Astrocyte (in vitro differentiated cells and primary cell): ENCODE data around the gene OR4S1. TPM values are rescaled to one million over a fixed set of nuclear protein-coding genes. Genes with fewer than 3 reads are reported as not detected.

Experiments
- DNase-seq: peaks from one replicate; pipeline ENCODE4 v3.0.0-alpha.2; 2010; ENCODE audit warnings: low read depth
- FAIRE-seq: peaks from 2 replicates; lab custom pipeline; 2011; peaks lifted over from hg19 to GRCh38; lab: Jason Lieb, UNC
- H2AFZ ChIP-seq: 2 replicates; pipeline ENCODE4 v1.6.0; 2012; ENCODE audit warnings: low read depth, low read length, inconsistent platforms
- H3K27ac ChIP-seq: 2 replicates; pipeline ENCODE4 v1.5.1; 2011; ENCODE audit warnings: low read depth, low read length, inconsistent platforms
- H3K27me3 ChIP-seq: 2 replicates; pipeline ENCODE4 v1.6.0; 2011; ENCODE audit warnings: low read length, inconsistent platforms; ENCODE audit not compliant: insufficient read depth
- H3K36me3 ChIP-seq: 2 replicates; pipeline ENCODE4 v1.5.1; 2011; ENCODE audit warnings: low read length, inconsistent platforms; ENCODE audit not compliant: insufficient read depth
- H3K4me1 ChIP-seq: 2 replicates; pipeline ENCODE4 v1.5.1; 2011; ENCODE audit warnings: low read length, inconsistent platforms; ENCODE audit not compliant: insufficient read depth
- H3K4me2 ChIP-seq: 2 replicates; pipeline ENCODE4 v1.6.0; 2012; ENCODE audit warnings: low read length, inconsistent platforms
- H3K4me3 ChIP-seq: 2 replicates; pipeline ENCODE4 v1.5.1; 2011; ENCODE audit warnings: low read depth, mild to moderate bottlenecking, low read length, inconsistent platforms; ENCODE audit not compliant: insufficient read depth
- H3K79me2 ChIP-seq: 2 replicates; pipeline ENCODE4 v1.6.0; 2012; ENCODE audit warnings: mild to moderate bottlenecking, low read length, inconsistent platforms; ENCODE audit not compliant: insufficient read depth
- H3K9ac ChIP-seq: 2 replicates; pipeline ENCODE4 v1.6.0; 2012; ENCODE audit warnings: mild to moderate bottlenecking, low read length, inconsistent platforms
- H3K9me3 ChIP-seq: 2 replicates; pipeline ENCODE4 v1.5.1; 2012; ENCODE audit warnings: low read depth, mild to moderate bottlenecking, low read length, inconsistent platforms; ENCODE audit not compliant: insufficient read depth
- H4K20me1 ChIP-seq: 2 replicates; pipeline ENCODE4 v1.6.0; 2012; ENCODE audit warnings: low read length, inconsistent platforms; ENCODE audit not compliant: insufficient read depth
- H3K27ac Mint-ChIP-seq: one replicate; pipeline ENCODE4 v1.8.0; 2021; ENCODE audit warnings: mild to moderate bottlenecking, mixed read lengths; ENCODE audit not compliant: unreplicated experiment
- H3K27me3 Mint-ChIP-seq: one replicate; pipeline ENCODE4 v1.8.0; 2021; ENCODE audit warnings: low read depth, mixed read lengths; ENCODE audit not compliant: unreplicated experiment
- H3K36me3 Mint-ChIP-seq: one replicate; pipeline ENCODE4 v1.8.0; 2021; ENCODE audit warnings: low read depth, mixed read lengths; ENCODE audit not compliant: unreplicated experiment
- H3K4me1 Mint-ChIP-seq: one replicate; pipeline ENCODE4 v1.8.0; 2021; ENCODE audit warnings: low read depth, mixed read lengths; ENCODE audit not compliant: unreplicated experiment
- H3K4me3 Mint-ChIP-seq: one replicate; pipeline ENCODE4 v1.8.0; 2021; ENCODE audit warnings: mild to moderate bottlenecking, moderate library complexity, mixed read lengths; ENCODE audit not compliant: unreplicated experiment
- H3K9me3 Mint-ChIP-seq: one replicate; pipeline ENCODE4 v1.8.0; 2021; ENCODE audit warnings: mild to moderate bottlenecking, mixed read lengths; ENCODE audit not compliant: unreplicated experiment
- EZH2 ChIP-seq: IDR thresholded peaks from 2 replicates; pipeline ENCODE4 v1.6.1; 2012; ENCODE audit warnings: mild to moderate bottlenecking, low read length, inconsistent platforms; ENCODE audit not compliant: insufficient read depth
- total RNA-seq: library from RNA; stranded (reverse); gene quantifications from 2 replicates; pipeline ENCODE4 v1.2.1, GENCODE V29; 2021
- TF ChIP-seq, protein P1 (sequence below): IDR thresholded peaks from 2 replicates; pipeline ENCODE4 v1.5.1; 2011; ENCODE audit warnings: low read depth, mild to moderate bottlenecking, inconsistent platforms, low read length, moderate library complexity; ENCODE audit not compliant: insufficient read depth

The OR4S1 gene
- total RNA-seq, 1 donor from 2014 or later, result not detected

GRCh38 chr11:48354013-48354412, 48.0 kb downstream of the OR4S1 start:
- no peaks in the 10 kb centered on the region for H3K36me3 Mint-ChIP-seq
- no peaks in the 10 kb centered on the region for H3K4me1 ChIP-seq
- H2AFZ ChIP-seq, result no peak overlapping the region
- H3K9me3 Mint-ChIP-seq, result peaks cover 9% of the 10 kb centered on the region
- no peaks in the 10 kb centered on the region for H3K79me2 ChIP-seq
- peaks cover 3% of the 10 kb centered on the region for H3K9me3 ChIP-seq
- no peaks in the 10 kb centered on the region for H4K20me1 ChIP-seq
- no peak overlapping the region for H3K4me3 Mint-ChIP-seq
- no peaks in the 10 kb centered on the region for H3K27me3 Mint-ChIP-seq
- H3K27me3 ChIP-seq, result no peaks in the 10 kb centered on the region
- DNase-seq, result no peak
- no peak overlapping the region for H3K27ac ChIP-seq
- H3K36me3 ChIP-seq, result no peaks in the 10 kb centered on the region
- FAIRE-seq, result no peak
- H3K4me1 Mint-ChIP-seq, result no peaks in the 10 kb centered on the region
- no peak overlapping the region for H3K27ac Mint-ChIP-seq
- no peak overlapping the region for H3K4me2 ChIP-seq
- H3K4me3 ChIP-seq, result no peak overlapping the region
- TF ChIP-seq EZH2, result no peak
- TF ChIP-seq, protein P1, sequence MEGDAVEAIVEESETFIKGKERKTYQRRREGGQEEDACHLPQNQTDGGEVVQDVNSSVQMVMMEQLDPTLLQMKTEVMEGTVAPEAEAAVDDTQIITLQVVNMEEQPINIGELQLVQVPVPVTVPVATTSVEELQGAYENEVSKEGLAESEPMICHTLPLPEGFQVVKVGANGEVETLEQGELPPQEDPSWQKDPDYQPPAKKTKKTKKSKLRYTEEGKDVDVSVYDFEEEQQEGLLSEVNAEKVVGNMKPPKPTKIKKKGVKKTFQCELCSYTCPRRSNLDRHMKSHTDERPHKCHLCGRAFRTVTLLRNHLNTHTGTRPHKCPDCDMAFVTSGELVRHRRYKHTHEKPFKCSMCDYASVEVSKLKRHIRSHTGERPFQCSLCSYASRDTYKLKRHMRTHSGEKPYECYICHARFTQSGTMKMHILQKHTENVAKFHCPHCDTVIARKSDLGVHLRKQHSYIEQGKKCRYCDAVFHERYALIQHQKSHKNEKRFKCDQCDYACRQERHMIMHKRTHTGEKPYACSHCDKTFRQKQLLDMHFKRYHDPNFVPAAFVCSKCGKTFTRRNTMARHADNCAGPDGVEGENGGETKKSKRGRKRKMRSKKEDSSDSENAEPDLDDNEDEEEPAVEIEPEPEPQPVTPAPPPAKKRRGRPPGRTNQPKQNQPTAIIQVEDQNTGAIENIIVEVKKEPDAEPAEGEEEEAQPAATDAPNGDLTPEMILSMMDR, result no peak
- no peak overlapping the region for H3K9ac ChIP-seq

DNA sequence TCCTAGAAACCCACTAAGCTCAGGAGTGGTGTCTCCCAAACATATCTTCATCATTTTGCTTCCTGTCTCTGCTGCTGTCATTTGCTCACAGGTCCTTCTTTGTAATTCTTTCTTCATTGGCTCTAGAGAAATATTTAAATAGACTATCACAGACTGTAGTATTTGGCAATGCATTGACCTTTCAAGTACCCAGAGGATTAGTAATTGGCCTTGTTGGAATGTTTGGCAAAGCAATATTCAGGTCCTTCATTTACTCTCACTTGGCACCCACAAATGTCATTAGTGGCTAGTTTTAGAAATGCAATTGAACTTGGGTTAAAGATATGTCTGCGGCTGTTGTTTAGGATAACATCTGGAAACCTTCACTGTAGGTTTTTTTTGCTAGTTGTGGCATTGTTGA, 48.7 kb downstream of the OR4S1 start:
- H3K9ac ChIP-seq, result no peak overlapping the region
- H3K36me3 ChIP-seq, result no peaks in the 10 kb centered on the region
- no peak overlapping the region for H3K4me3 ChIP-seq
- Mint-ChIP-seq H3K4me1 (no peaks in the 10 kb centered on the region), H3K9me3 (peaks cover 6% of the 10 kb centered on the region), H3K27me3 (no peaks in the 10 kb centered on the region), H3K36me3 (no peaks in the 10 kb centered on the region), H3K4me3 (no peak overlapping the region), H3K27ac (no peak overlapping the region)
- H3K27me3 ChIP-seq, result no peaks in the 10 kb centered on the region
- H3K4me2 ChIP-seq, result no peak overlapping the region
- TF ChIP-seq, protein P1, result no peak
- no peak for TF ChIP-seq EZH2
- H3K27ac ChIP-seq, result no peak overlapping the region
- DNase-seq, result no peak
- no peaks in the 10 kb centered on the region for H3K79me2 ChIP-seq
- H3K4me1 ChIP-seq, result no peaks in the 10 kb centered on the region
- peaks cover 3% of the 10 kb centered on the region for H3K9me3 ChIP-seq
- no peak for FAIRE-seq
- no peak overlapping the region for H2AFZ ChIP-seq
- no peaks in the 10 kb centered on the region for H4K20me1 ChIP-seq

Other genes starting within 250 kb of the OR4S1 start
- not detected in 2 replicates for gene OR4B1, start 89.4 kb upstream of the OR4S1 start, total RNA-seq
- gene OR4X2, start 61.1 kb upstream of the OR4S1 start, total RNA-seq, result not detected in 2 replicates
- gene OR4X1, start 42.4 kb upstream of the OR4S1 start, total RNA-seq, result not detected in 2 replicates
- not detected in 2 replicates for gene OR4C3, start 18.7 kb downstream of the OR4S1 start, total RNA-seq
- gene OR4C5, start 60.2 kb downstream of the OR4S1 start, total RNA-seq, result not detected in 2 replicates
- gene OR4A47, start 182.6 kb downstream of the OR4S1 start, total RNA-seq, result not detected in 2 replicates